Adipose tissue (tissue), 3 donors: ENCODE measurements around the gene CRBN. TPM values are rescaled to one million over a fixed set of nuclear protein-coding genes. Genes with fewer than 3 reads are reported as not detected.

Experiments
- H3K27ac ChIP-seq: one replicate; pipeline ENCODE4 v1.5.1; 2013; ENCODE audit warnings: low read depth, low read length
- WGBS, 3 donors: extraction: QIAGEN DNeasy Blood & Tissue Kit; methylation state at CpG; one replicate each; pipeline ENCODE4 v1.1.7; 2013; 5-methylcytosine and 5-hydroxymethylcytosine counted together
- polyA plus RNA-seq, 3 donors: library from polyadenylated mRNA; stranded (reverse); fragments of 200-250 nt; gene quantifications; one replicate each; pipeline ENCODE4 v1.2.3, GENCODE V29; 2013
- donor health status: healthy with polysubstance abuse.
- donor health status: Bipolar disorder and iron deficiency.
- donor health status: healthy.

Gene CRBN
- polyA plus RNA-seq, 3 donors, result 18.7 to 30.9 (median 21.2) TPM

DNA sequence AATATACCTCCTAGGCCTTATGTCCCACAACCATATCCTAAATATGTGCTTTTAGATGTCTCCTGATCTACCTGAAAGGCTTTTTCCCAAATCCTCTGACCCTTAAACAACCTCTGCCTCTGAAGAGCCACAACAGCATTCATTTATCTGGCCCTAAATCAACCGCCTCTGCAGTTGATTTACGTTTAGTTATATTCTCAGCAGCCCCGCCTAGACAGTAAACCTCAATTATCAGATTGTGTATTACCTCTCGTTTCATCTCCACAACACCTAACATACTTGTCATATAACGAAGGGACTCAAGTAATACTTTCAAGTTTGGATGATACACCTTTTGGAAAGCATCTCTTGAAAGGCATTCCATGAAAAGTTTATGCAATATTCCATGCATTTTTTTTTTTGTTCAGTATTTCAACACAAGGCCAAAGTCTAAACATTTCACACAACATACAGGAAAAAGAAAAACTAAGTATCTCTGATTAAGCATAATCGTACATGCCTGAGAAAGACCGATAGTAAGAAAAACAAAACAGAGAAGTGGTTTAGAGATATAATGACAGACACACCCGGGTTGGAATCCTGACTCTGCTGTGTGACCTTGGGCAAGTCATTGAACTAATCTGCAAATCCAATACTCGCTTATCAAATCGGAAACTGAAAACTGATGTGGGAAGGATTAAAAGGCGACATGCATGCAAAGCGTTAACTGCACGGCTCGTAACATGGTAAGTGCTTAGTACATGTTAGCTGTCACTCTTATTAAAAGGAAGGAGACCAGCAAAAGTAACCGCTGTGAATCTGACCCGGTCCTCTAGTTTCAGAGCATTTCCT lies 778 bp downstream of the CRBN start:
- 12 to 20% (median 17%) methylated on average over 16 of the region's 16 CpGs for WGBS, 3 donors
- no peak overlapping the region for H3K27ac ChIP-seq

DNA sequence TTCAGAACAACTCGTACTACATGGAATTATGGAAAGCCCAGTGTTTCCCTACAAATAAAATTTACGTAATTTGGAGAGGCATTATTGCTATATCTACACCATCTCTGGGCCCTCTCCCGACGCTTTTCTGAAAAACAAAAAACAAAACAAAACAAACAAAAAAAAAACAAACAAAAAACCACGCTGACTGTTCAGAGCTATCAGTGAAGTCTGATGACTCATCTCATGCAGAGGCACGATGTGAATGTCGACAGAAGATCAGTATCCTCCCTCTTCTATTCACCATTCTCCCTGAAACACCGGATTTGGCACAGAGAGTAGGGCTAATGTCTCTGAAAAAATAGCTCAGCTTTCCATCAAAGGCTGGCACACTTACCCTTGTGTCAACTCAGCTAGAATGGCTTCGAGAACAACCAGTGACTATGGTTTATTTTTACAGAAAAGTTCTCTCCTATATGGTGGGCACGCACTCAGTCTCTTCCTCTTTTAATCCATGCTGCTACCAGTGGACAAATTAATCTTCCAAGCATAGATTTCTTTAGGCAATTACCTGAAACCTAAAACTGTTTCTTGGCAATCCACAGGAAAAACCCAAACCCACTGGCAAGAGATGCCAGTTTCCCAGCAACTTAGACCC lies 1.5 kb downstream of the CRBN start:
- 49 to 57% (median 50%) methylated on average over 10 of the region's 10 CpGs for WGBS, 3 donors
- no peak overlapping the region for H3K27ac ChIP-seq

DNA sequence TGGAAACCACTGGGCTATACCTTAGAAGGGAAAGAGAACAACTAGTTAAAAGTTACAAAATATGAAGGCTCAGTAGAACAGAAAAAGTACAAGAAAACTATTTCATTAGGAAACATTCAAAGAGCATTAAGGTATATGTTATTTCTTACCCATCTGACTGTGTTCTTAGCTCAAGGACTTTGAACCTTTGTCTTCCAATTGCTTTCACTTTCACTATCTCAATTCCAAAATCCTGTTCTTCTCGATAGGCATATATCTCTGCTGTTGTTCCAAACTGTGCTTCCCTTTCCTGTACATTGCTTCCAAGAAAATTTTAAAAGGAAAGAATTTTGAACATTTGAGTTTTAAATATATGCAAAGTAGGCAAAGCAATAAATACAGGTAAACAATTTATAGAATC lies 6.9 kb downstream of the CRBN start:
- H3K27ac ChIP-seq, result no peak overlapping the region
- 21 to 29% (median 25%) methylated on average over 1 of the region's 1 CpG for WGBS, 3 donors

DNA sequence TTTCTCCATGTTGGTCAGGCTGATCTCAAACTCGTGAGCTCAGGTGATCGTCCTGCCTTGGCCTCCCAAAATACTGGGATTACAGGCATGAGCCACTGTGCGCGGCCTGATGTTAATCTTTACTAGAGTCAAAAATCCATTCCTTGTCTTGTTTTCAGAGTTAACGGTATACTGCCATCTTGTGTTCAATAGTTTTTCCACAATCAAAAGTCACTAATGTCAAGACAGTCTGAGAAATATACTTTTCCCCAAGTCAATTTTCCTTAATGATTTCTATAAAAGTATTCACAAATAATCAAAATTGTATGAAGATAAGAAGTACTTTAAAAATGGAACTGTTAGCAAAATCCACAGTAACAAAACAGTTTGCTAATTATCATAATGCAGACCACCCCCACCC lies 8.5 kb downstream of the CRBN start:
- WGBS, 3 donors, result 47 to 58% (median 54%) methylated on average over 5 of the region's 5 CpGs
- H3K27ac ChIP-seq, result no peak overlapping the region

DNA sequence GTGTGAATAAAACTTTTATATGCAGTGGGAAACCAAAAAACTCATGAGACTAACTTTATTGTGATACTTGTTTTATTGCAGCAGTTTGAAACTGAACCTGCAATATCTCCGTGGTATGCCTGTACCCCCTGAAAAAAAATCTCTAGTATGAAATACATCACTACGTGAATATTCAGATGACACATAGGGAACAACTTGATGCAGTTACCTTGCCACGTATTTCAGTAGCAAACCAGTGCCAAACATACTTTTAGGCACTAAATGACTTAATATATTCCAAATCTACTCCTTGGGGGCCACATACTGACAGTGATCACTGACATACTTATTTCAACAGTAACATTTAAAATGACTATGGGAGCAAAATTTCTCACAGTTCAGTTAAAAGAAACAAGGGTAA lies 13.8 kb downstream of the CRBN start:
- H3K27ac ChIP-seq, result no peak overlapping the region
- 94 to 97% (median 95%) methylated on average over 3 of the region's 3 CpGs for WGBS, 3 donors

DNA sequence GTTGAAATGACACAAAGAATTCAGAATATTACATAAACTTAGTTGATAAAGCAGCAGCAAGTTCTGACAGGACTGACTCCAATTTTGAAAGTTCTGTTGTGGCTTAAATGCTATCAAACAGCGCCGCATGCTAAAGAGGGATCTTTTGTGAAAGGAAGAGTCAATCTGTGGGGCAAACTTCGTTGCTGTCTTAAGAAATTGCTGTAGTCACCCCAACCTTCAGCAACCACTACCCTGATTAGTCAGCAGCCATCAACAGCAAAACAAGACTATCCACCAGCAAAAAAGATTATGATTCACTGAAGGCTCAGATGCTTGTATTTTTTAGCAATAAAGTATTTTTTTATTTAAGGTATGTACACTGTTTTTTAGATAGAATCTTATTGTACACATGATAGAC lies 14.2 kb downstream of the CRBN start:
- no peak overlapping the region for H3K27ac ChIP-seq
- WGBS, 3 donors, result 65 to 67% (median 67%) methylated on average over 3 of the region's 3 CpGs

DNA sequence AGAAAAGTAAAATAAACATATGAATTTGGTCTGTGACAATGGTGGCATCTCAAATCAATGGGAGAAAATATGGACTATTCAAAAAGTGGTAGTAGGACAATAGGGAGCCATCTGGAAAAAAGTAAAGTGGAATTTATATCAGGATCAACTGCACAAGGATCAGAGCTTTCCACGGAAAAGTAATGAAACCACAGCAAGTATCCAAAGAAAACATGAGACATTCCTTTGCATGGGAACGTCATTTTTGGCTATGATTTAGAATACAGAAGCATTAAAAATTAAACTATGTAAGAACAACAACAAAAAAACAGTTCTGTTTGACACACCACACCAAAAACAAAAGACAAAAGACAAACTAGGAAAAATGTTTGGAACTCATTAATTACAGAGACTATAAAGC lies 18.7 kb downstream of the CRBN start:
- no peak overlapping the region for H3K27ac ChIP-seq
- 75 to 77% (median 76%) methylated on average over 2 of the region's 2 CpGs for WGBS, 3 donors

DNA sequence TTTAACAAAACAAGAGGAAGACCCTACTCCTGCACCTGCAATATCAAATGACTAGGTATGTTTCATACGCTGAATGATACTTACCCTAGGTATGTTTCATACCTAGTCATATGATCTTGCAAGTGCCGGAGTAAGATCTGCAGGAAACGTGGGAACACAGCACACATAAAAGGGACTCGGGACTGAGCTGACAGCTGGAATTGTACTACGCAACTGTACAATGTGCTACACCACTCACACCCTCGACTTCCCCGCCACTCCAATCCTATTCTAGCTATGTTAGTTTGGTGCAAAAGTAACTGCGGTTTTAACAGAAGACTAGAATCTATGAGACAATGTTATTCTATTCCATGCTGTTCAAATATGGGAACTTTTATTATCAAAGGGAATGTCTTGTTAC lies 22.0 kb downstream of the CRBN start:
- WGBS, 3 donors, result 93 to 94% (median 93%) methylated on average over 8 of the region's 8 CpGs
- no peak overlapping the region for H3K27ac ChIP-seq

DNA sequence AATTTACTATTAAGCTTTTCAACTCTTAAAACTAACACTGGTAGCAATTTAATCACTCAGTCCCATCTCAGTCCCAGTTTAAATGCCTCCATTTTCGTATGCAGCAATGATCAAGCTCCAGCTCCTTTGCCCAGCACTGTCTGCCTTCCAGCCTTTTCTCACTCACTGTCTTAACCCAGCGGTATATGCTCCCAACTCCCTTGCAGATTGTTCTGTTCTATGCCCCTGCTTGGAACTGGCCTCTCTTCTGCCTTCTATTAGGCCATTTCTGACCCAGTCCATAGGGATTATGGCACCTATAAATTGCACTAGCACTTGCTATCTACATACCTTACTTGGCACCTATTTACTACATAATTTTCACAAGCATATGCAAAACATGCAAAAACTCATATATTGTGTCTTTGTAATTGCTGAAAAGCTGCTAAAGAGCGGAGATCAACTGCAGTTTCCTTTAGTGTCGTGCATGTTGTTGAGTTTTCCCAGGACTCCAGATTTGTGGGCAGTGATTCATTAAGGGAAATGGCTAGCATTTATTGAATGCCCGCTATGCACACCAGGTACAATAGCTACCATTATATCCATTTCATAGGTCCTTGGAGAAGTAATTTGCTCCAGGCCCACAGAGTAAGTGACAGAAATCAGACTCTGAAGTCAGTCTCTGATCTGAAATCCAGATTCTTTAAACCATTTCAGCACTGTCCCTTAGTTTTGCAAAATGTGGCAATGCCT lies 24.4 kb downstream of the CRBN start:
- H3K27ac ChIP-seq, result no peak overlapping the region
- WGBS, 3 donors, result 90 to 94% (median 92%) methylated on average over 5 of the region's 5 CpGs

DNA sequence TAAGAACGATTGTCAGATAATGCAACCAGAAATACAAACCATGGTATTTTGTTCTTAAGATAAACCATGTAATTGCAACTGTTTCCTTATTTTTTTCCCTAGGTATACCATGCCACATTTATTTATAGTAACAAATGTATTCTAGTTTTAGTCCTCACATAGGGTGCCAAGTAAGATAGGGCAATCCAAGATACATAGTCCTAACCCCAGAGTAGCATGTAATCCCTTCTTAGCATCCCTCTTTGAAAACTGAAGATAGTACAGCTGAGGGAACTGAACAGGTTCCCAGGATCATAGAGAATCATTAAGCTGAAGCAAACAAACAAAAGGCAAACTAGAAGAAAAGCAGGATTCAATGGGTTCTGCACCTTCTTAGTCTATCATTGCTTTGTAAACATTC lies 28.0 kb downstream of the CRBN start:
- 32 to 82% (median 74%) methylated on average over 1 of the region's 1 CpG for WGBS, 3 donors
- no peak overlapping the region for H3K27ac ChIP-seq

DNA sequence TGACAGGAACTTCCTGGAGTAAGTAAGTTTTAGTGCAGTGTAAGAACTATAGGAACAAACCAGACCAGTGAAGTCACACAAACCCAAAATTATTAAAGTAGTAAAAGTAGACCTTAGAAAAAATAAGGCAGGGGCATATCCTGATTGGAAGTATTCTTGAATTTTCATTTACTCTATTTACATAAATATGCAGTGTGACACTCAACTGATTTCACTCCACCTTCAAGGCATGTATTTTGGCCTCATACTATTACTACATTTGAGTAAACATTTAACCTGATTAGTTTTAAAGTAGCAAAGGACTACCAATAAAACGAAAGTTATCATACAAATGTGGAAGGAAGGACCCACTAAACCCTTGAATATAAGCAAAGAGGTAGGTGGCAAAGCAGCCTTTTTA lies 29.9 kb downstream of the CRBN start:
- WGBS, 3 donors, result 55 to 84% (median 80%) methylated on average over 1 of the region's 1 CpG
- no peak overlapping the region for H3K27ac ChIP-seq

DNA sequence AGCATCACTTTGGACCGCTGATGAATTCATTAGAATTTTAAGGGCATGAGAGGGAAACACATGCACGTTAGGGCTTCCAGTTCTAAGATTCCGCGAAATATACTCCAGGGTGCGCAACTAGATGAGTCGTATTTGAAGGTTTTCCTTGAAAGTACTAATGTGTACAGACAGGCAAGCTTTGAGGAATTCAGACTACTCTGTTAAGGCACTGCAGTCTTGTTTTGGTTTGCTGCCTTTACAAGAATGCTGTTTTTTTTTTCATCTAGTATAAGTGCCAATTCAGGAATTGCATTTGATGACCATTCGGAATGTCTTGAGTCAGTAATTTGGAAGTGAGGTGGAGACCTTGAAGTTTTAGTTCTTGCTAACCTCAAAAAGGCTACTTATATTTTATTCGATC lies 33.7 kb downstream of the CRBN start:
- H3K27ac ChIP-seq, result no peak overlapping the region
- WGBS, 3 donors, result 86 to 95% (median 92%) methylated on average over 8 of the region's 8 CpGs

DNA sequence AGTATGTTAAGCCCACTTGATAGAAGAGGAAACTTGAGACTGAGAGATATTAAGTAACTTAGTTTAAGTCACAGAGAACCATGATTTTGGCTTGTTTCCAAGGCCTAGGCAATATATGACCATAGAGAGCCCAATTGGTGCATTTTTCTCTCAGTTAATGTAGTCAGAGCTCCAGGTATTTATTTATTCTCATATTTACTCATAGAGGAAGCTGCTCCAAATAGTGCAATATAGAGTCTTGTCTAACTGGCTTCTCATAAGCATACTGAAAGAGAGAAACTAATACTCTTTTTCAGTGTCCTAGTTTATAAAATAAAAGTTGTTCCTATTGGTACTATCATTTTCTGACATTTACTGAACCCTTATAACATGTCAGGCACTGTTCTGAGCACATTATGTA lies 37.6 kb downstream of the CRBN start:
- H3K27ac ChIP-seq, result no peak overlapping the region

DNA sequence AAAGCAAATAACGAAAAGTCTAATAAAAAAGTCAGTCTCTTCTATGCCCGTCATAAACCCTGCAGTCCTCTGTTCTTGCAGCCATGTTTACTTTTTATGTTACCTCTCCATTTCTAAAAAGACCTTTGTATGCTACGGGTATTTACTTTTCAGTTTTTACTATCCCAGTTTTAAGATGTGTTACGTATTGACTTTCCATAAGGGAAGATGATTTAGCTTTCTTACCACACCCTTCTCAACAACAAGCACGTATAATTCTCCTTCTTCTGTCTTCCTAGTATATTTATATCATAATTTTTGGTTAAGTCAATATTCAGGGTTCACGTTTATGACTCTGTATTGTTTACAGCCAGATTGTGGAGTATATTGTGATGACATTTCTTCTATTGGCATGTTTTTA lies 42.0 kb downstream of the CRBN start:
- WGBS, 3 donors, result 88 to 94% (median 92%) methylated on average over 6 of the region's 6 CpGs
- H3K27ac ChIP-seq, result no peak overlapping the region

DNA sequence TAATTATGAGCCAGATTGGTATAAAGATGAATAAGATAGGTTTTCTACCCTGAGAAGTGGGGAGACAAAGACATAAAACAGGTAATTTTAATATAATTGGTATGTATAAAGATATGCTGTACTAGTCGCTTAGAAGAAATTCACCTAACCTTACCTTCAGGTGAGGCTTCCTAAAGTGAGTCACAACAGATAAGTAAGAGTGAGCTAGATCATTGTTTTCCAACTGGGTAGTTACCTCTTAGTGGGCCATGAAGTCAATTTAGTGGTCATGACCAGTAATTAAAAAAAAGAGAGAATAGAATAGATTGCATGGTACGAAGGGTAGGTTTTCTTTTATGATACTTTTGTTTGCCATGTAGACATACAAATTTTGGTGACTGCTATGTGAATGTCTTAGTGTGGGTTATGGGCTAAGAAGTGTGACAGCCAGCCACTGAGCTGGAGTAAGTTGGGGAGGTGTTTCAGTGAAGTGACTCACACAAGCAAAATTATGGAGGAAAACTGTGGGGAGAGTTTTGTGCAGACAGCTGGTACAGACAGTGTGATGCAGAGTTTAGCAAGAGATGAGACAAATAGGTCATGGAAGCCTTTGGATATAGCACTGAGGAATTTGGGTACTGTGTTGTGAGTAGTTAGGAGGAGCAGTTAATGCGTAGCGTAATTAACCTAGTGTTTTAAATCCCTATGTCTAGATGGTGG lies 44.6 kb downstream of the CRBN start:
- H3K27ac ChIP-seq, result no peak overlapping the region
- WGBS, 3 donors, result 95 to 99% (median 97%) methylated on average over 4 of the region's 4 CpGs

DNA sequence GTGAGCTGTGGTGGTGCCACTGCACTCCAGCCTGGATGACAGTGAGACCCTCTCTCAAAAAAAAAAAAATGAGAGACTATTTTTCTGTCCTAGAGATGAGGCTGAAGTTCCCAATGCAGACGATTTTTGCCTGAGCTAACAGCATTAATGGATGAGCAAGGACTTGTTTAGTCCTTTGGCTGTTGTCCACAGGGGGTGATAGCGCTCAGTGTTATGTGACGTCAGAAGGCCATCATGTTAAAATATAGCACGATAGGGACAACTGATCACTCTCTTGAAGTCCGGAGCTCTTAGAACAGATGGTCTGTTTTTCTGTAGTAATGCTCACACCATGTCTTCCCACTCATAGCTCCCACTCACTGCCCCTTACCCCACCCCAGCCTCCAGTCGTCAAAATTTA lies 46.0 kb downstream of the CRBN start:
- no peak overlapping the region for H3K27ac ChIP-seq
- 78 to 87% (median 86%) methylated on average over 6 of the region's 6 CpGs for WGBS, 3 donors

DNA sequence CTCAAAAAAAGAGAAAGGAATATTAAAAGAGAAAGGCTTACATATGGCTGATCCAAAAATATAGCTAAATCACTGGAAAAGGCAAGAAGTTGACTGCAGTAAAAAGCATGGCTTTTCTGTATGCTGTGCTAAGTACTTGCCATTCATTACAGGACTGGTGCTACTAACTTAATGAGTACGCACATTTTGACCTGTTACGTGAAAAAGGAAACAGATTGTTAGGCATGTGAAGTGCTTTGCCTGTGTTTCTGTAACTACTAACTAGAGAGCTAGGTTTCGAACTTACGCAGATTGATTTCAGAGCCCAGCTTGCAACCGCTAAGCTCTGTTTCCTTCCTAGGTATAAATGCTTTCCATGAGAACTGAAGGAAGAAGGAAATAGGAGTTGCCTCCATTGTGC lies 49.9 kb downstream of the CRBN start:
- WGBS, 3 donors, result 62 to 76% (median 65%) methylated on average over 5 of the region's 5 CpGs
- H3K27ac ChIP-seq, result no peak overlapping the region

DNA sequence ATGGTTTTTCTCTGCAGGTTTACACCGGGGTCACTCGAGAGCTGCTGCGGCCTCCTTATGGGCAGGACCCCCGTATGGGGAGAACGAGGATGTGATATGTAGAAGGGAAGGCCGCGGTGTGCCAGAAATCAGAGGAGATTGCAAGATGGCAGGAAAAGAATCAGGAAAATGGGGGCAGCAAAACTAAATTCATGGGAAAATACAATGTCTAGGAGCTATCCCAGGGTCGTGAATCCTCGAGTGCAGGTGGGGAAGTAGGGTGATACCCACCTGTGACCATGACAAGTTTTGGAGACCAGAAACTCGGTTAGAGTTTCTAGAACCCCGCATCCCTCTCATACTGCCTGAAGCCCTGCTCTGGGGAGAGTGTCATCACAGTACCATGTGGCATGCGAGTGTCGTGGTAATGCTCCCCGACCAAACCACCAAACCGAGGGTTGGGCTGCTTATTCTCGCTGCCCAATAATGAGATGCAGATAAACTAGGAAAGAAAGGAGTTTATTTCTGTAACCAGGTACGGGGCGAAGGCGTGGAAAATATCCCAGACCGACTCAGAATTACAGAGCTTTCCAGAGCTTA lies 52.0 kb downstream of the CRBN start:
- WGBS, 3 donors, result 27 to 40% (median 37%) methylated on average over 20 of the region's 20 CpGs

More for the DNA sequence above, 52.0 kb downstream of the CRBN start:
- peak overlapping the region; percentile 29 for H3K27ac ChIP-seq
